Activated T-helper 1 cell treated with anti-CD3 and anti-CD28 coated beads, Interleukin-2, amount 50 U/mL, for 16 hours (primary cell): ENCODE results near the gene BSG.
"Not testable (repeated sequence)": the region's sequence is repeated elsewhere in the genome, so short reads cannot be mapped to it uniquely, and the experiment has no call there.

Source experiments
- DNase-seq, 2 donors: peaks; one replicate each; pipeline ENCODE4 v3.0.0-alpha.2; 2020; ENCODE audit warnings: low read depth in 1 of 2, low spot score in 1 of 2

The BSG gene

GRCh38 chr19:618674-619285, 46.4 kb downstream of the BSG start:
- DNase-seq, result no peak

DNA sequence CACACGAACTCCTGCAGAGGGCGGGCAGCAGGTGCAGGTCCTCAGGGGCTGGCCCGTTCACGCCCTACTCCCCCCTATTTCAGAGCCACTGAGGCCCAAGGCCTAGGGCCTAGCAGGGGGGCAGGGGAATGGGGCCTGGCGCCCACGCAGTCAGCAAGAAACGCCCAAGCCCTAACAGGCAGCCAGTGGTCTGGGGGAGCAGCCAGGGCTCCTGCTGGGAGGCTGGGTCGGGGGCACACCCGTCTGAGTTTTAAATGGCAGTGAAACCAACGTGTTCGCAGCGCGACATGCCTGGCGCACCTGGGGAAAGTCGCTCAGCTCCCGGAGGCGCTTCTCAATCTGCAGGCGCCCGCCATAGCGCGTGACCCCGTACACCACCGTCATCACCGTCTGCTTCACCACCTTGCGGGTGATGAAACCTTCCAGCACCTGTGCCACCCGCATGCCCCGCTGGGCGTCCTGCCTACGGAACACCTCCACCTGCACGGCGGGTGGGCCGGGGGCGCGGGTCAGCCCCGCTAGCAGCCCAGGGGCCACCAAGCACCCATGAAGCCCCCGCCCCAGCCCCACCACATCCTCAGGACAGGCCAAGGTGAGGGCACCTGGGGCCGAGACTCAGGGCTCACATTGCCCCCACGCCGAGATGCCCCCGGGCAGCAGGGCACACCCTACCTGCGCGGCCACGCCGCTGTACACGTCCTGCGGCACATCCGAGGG, 47.0 kb downstream of the BSG start:
- no peak for DNase-seq

GRCh38 chr19:620166-620862, 47.9 kb downstream of the BSG start:
- no peak for DNase-seq

DNA sequence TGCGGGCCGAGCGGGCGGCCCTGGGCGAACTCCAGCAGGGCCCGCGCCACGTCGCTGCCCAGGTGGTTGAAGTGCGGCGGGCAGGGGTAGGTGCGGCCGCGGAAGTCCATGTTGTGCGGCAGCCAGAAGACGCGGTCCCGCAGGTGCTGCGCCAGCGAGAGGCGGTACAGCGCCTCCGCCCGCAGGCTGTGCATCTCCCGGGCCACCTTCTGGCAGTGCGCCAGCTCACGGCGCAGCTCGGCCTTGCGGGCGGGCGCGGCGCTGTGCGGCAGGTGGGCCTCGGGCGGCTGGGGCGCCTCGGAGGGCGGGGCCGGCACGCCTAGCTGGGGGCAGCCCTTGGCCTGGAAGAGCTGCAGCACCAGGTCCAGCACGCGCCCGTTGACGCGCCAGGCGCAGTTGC, 48.8 kb downstream of the BSG start:
- DNase-seq, result not testable (repeated sequence)

DNA sequence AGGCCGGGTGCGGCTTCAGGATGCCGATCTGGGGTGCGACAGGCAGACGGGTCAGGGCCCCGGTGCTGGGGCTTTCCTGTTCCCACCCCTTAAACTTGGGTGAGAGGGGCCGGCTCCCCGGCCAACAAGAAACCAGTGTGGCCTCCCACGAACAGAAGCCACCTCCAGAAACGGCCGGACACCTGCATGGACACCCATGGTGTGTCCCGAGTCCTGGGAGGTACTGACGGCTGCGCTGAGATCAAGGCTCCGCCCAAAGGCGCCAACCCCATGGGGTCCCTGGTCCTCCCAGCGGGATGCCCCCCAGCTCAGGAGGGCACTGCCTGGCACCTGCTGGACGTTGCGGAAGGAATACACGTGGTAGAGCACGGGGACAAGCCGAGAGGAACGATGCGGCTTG, 49.4 kb downstream of the BSG start:
- no peak for DNase-seq

- no peak for DNase-seq
Measured at GRCh38 chr19:622666-623065, 50.3 kb downstream of the BSG start.

DNA sequence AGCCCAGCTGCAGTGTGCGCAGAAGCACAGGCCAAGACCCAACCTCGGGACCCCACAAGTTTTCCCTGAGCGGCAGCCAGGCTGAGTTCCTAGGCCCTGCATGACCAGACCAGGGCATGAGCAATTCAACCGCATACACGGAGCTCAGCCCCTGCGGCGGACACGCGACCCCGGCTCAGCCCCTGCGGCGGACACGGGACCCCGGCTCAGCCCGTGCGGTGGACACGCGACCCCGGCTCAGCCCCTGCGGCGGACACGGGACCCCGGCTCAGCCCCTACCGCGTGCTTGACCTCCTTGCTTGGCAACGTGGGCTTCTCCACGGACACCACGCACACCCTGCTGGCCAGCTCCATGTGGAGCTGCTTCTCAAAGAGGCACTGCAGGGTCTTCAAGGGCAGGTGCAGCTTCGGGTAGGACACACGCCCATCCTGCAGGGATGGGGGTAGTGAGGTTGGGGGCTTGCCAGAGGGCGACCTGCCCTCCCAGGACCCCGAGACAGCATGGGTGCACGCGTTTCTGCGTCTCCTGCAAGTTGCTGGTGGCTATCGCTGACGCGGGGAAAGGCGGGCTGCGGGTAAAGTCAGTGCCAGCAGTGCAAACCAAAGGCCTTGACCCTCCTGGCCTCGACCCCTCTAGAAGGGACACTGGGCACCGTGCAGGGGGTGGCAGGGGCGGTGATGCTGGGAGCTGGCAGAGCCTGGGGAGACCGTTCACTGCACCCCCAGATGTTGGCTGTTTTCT, 51.0 kb downstream of the BSG start:
- DNase-seq, result no peak

- DNase-seq, result no peak
Measured at GRCh38 chr19:623974-624373, 51.6 kb downstream of the BSG start.

DNA sequence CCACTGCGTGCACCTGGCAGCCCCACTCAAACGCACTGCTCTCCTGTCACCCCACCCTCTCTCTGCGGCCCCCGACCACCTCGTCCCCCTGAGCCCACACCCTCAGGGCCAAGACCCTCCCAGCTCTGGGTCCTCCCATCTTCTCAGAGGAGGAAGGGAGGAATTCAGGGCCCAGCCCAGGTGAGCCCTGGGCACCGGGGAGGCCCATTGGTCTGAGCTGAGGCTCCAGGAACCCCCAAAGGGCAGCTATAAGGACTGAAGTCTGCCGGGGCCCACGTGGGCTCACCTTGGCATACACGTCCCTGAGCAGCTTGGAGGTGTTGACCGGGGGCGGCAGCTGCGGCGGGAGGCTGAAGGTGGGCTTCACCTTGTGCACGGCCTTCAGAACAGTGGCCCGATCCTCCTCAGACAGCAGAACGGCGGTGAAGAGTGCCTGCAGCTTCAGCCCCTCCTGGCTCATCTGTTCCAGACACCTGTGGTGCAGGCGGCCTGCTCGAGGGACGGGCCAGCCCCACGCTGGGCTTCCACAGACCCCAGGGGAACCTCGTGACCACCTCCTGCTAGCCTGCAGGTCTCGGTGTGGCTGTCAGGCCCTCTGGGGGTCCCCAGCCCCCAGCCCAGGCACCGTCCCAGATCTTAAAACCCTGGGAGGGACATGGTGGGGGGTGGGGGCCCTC, 52.2 kb downstream of the BSG start:
- no peak for DNase-seq

GRCh38 chr19:625257-625656, 52.9 kb downstream of the BSG start:
- DNase-seq, result no peak

DNA sequence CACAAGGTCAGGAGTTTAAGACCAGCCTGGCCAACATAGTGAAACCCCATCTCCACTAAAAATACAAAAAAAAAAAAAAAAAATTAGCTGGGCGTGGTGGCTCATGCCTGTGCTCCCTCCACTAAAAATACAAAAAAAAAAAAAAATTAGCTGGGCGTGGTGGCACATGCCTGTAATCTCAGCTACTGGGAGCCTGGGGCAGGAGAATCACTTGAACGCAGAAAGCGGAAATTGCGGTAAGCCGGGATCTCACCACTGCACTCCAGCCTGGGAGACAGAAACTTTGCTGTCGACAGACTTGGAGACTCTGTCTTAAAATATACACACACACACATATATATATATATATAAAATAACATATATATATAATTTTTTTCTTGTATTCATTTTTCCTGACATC, 54.2 kb downstream of the BSG start:
- DNase-seq, result not testable (repeated sequence)

DNA sequence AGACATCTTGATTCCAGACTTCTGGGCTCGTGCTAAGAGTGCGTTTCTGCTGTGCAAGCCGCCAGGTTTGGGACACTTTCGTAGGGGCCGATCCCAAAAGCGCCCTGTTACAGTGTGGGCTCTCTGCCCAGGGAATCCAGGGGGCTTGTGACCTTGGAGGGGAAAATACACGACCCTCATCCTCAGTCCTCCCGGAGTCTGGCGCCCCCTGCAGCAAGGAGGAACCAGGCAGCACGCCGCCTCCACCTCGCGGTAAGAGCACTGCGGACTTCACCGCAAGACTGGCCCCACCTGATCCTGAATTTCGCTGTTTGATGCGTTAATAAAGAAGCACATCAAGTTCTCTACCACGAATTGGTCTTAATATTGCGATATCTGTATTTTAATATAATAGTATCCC, 55.8 kb downstream of the BSG start:
- no peak for DNase-seq

DNA sequence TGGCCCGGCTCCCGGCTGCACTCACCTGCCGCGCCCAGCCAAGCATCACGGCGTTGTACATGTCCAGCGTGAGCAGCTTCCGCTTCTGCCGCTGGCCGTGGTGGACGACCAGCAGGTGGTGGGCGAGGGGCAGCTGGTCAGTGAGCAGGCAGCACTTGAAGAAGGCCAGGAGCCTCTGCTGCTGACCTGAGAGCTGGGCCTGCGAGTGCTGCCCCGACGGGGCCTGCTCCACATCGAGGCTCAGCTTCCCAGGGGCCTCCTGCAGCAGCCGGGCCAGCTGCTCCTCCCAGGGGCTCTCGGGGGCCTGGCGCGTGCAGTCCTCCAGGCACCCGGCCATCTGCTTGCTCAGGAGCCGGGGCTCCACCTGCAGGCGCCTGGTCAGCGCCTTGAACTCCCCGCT, 57.1 kb downstream of the BSG start:
- not testable (repeated sequence) for DNase-seq

GRCh38 chr19:629961-630714, 57.7 kb downstream of the BSG start:
- no peak for DNase-seq

- DNase-seq, result no peak
Measured at GRCh38 chr19:632579-633067, 60.2 kb downstream of the BSG start.
